GM12873 (cell line): ENCODE data around the gene F11R.
A peak's percentile ranks its signal among the peaks of the same experiment; 100 is the strongest.

Source experiments
- TF ChIP-seq, protein P1 (sequence below): IDR thresholded peaks from 2 replicates; pipeline ENCODE4 v1.5.1; 2012; ENCODE audit warnings: low read depth, mild to moderate bottlenecking, moderate library complexity, low read length, control low read depth; ENCODE audit not compliant: insufficient read depth; ENCODE audit errors: missing control alignments

F11R gene

GRCh38 chr1:161045736-161046604, 25.0 kb upstream of the F11R start, which contains the start of gene USF1:
TSS of gene USF1 (minus strand) at chr1:161045977. CDS start at chr1:161043275, 2,702 bp downstream.
- TF ChIP-seq, protein P1, sequence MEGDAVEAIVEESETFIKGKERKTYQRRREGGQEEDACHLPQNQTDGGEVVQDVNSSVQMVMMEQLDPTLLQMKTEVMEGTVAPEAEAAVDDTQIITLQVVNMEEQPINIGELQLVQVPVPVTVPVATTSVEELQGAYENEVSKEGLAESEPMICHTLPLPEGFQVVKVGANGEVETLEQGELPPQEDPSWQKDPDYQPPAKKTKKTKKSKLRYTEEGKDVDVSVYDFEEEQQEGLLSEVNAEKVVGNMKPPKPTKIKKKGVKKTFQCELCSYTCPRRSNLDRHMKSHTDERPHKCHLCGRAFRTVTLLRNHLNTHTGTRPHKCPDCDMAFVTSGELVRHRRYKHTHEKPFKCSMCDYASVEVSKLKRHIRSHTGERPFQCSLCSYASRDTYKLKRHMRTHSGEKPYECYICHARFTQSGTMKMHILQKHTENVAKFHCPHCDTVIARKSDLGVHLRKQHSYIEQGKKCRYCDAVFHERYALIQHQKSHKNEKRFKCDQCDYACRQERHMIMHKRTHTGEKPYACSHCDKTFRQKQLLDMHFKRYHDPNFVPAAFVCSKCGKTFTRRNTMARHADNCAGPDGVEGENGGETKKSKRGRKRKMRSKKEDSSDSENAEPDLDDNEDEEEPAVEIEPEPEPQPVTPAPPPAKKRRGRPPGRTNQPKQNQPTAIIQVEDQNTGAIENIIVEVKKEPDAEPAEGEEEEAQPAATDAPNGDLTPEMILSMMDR, result no peak

GRCh38 chr1:161044908-161045735, 24.2 kb upstream of the F11R start:
- TF ChIP-seq, protein P1, result no peak

- TF ChIP-seq, protein P1, result no peak
Observed at GRCh38 chr1:161044535-161044907, 23.6 kb upstream of the F11R start.

GRCh38 chr1:161039546-161039945, 18.6 kb upstream of the F11R start:
- TF ChIP-seq, protein P1, result no peak

DNA sequence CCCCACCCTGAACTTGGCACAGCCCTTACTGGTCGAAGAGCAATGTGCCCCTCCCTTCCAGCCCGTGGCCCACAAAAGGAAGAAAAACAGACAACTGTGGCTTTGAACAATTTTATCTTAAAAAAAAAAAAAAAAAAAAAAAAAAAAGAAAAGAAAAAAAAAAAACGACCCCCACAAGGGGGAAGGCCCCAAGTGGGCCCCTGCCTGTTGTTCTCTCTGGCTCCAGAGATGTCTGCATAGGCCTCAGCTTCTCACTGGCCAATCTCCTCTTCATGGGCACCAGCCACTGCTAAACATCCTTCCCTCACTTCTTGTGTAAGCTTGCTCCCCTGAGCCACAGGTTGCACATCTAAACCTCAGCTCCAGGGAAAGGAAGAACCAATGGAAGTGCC, 18.2 kb upstream of the F11R start:
- TF ChIP-seq, protein P1, result no peak

- TF ChIP-seq, protein P1, result peak; percentile 20
Observed at GRCh38 chr1:161038523-161039153, 17.7 kb upstream of the F11R start, which contains the start of gene TSTD1. TSS of gene TSTD1 (minus strand) at chr1:161038964. CDS start at chr1:161038889, 75 bp downstream.
